Activated CD4-positive, alpha-beta memory T cell treated with anti-CD3 and anti-CD28 coated beads for 36 hours (primary cell): ENCODE data around the gene COL4A6. TPM values are rescaled to one million over a fixed set of nuclear protein-coding genes. Genes with fewer than 3 reads are reported as not detected.

Experiments used
- CTCF ChIA-PET: fragments of 350-600 bp; sonication (Branson Sonifier 250); formaldehyde crosslinking; loops from one replicate; lab custom pipeline; 2021; ENCODE audit warnings: antibody characterized with exemption, inconsistent platforms; lab: Charles Lee
- POLR2A ChIA-PET: fragments of 350-600 bp; sonication (Branson Sonifier 250); formaldehyde crosslinking; loops from one replicate; lab custom pipeline; 2021; ENCODE audit warnings: antibody characterized with exemption; lab: Charles Lee
- DNase-seq: peaks from one replicate; pipeline ENCODE4 v3.0.0-alpha.2; 2020
- H3K27ac Mint-ChIP-seq: one replicate; pipeline ENCODE4 v1.8.0; 2021; ENCODE audit warnings: mixed read lengths
- H3K27me3 Mint-ChIP-seq: one replicate; pipeline ENCODE4 v1.8.0; 2021; ENCODE audit warnings: mixed read lengths
- H3K36me3 Mint-ChIP-seq: one replicate; pipeline ENCODE4 v1.8.0; 2021; ENCODE audit warnings: mixed read lengths
- H3K4me1 Mint-ChIP-seq: one replicate; pipeline ENCODE4 v1.8.0; 2021; ENCODE audit warnings: low read depth, mixed read lengths
- H3K4me3 Mint-ChIP-seq: one replicate; pipeline ENCODE4 v1.8.0; 2021; ENCODE audit warnings: mild to moderate bottlenecking, mixed read lengths
- H3K9me3 Mint-ChIP-seq: one replicate; pipeline ENCODE4 v1.8.0; 2021; ENCODE audit warnings: mixed read lengths
- intact Hi-C: fragments of 100-400 bp; cut with micrococcal nuclease; formaldehyde crosslinking; loops from one replicate; pipeline ENCODE4 v1.15.1; 2023
- total RNA-seq, 2 experiments: library from RNA; stranded (reverse); gene quantifications; one replicate each; pipeline ENCODE4 v1.2.3, GENCODE V29; 2021

Gene COL4A6
- total RNA-seq, 2 experiments from 2014 or later, result not detected

DNA sequence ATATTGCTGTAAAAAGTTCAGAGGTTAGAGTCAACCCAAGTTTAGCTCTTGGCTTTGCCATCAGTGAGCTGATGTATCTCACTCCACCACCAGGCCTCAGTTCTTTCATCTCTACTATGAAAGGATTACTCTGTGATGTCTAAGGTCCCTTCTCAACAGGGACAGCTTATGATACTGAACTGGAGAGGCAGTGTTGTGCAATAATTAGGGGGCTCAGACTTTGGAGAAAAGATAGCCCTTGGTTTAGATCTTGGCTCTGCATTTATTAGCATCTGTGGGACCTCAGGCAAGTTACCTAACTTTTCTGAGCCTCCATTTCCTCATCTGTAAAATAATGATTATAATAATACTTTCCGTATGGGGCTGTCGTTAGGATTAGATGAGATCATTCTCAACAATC, 89.0 kb downstream of the COL4A6 start:
- POLR2A ChIA-PET, result no interaction called here
- Mint-ChIP-seq H3K4me3 (no peak overlapping the region), H3K9me3 (no peaks in the 10 kb centered on the region), H3K4me1 (no peaks in the 10 kb centered on the region), H3K27me3 (peaks cover 1% of the 10 kb centered on the region), H3K27ac (no peak overlapping the region), H3K36me3 (no peaks in the 10 kb centered on the region)
- CTCF ChIA-PET, result no interaction called here
- no peak for DNase-seq
- intact Hi-C loops, result no loop called here

DNA sequence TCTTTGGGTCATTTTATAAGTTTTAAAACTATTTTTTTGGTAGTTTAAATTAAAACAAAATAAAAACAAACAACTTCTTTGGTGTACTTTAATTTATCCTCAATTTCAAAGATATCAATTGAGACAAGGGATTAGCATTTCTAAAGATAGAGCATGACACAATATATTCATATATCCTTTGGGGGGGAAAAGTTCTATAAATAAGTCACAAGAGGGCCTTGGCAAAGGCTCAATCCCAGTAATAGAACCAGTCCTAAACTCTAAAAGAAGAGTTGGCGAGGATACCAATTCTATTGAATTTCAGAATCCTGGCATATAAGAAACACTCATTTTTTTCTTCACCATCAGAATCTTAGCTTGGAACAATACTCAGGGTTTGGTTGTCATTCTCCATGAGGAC, 89.7 kb downstream of the COL4A6 start:
- H3K4me3 Mint-ChIP-seq, result no peak overlapping the region
- H3K27me3 Mint-ChIP-seq, result peaks cover 1% of the 10 kb centered on the region
- H3K4me1 Mint-ChIP-seq, result no peaks in the 10 kb centered on the region
- no peak overlapping the region for H3K27ac Mint-ChIP-seq
- no peaks in the 10 kb centered on the region for H3K9me3 Mint-ChIP-seq
- CTCF ChIA-PET, result no interaction called here
- no peaks in the 10 kb centered on the region for H3K36me3 Mint-ChIP-seq
- DNase-seq, result no peak
- intact Hi-C loops, result no loop called here
- POLR2A ChIA-PET, result no interaction called here

DNA sequence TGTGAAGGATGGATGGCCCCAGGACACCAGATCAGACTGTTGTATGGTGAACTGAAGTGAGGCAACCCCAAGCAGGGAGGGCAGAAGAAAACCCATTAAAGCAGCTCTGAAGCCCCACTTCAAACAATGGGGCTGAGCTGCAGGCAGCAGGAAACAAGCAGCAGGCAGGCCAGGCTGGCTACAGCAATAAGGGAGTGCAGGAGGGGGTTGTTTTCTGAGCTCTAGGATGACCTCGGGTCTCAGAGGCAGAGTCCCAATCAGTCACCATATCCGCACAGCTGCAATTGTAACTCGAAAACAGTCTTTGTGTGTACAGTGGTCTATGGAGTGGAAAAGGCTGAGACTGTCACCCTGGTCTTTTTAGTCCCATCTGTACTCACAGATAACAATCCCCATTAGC, 90.4 kb downstream of the COL4A6 start:
- no peak overlapping the region for H3K4me3 Mint-ChIP-seq
- H3K36me3 Mint-ChIP-seq, result no peaks in the 10 kb centered on the region
- H3K27me3 Mint-ChIP-seq, result peaks cover 1% of the 10 kb centered on the region
- H3K9me3 Mint-ChIP-seq, result no peaks in the 10 kb centered on the region
- no peak for DNase-seq
- no peak overlapping the region for H3K27ac Mint-ChIP-seq
- POLR2A ChIA-PET, result no interaction called here
- intact Hi-C loops, result no loop called here
- CTCF ChIA-PET, result no interaction called here
- H3K4me1 Mint-ChIP-seq, result no peaks in the 10 kb centered on the region

DNA sequence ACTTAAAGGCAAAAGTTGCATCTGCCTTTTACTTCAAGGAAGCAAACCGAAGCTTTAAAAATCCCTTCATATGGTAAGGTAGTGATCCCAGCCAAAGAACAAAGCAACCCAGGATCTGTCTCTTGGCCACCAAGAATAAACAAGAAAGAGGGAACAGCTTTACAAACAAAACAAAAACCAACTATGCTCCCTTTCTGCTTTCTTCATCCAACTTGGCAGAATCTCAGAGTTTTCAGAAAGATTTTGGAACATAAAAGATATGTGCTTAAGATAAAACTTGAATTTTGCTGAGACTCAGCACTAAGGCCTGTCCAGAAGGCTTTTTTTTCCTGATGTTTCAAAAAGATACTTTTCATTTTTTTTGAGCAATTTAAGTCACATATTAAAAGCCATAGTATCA, 94.0 kb downstream of the COL4A6 start:
- Mint-ChIP-seq H3K4me1 (no peaks in the 10 kb centered on the region), H3K27me3 (peaks cover 1% of the 10 kb centered on the region), H3K27ac (no peak overlapping the region), H3K4me3 (no peak overlapping the region), H3K9me3 (no peaks in the 10 kb centered on the region), H3K36me3 (no peaks in the 10 kb centered on the region)
- ChIA-PET POLR2A (no interaction called here), CTCF (no interaction called here)
- intact Hi-C loops, result no loop called here
- no peak for DNase-seq

DNA sequence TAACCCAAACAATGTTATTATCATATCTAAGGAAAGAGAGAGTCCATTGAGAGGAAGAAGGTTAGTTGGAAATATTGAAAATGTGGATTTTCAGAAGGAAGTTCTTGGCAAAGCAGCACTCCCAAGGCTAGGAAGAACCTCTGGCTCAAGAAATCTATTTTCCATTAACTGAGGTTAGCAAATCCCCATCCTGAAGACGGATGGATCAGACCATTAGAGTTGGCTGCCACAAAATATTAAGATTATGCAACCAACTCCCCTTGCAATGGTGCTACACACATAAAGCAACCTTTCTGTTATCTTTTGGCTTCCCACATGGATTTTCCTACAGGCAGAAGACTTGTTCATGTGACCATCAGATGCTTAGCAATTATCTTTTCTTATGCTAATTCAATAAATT, 96.3 kb downstream of the COL4A6 start:
- intact Hi-C loops, result no loop called here
- no peaks in the 10 kb centered on the region for H3K9me3 Mint-ChIP-seq
- POLR2A ChIA-PET, result no interaction called here

DNA sequence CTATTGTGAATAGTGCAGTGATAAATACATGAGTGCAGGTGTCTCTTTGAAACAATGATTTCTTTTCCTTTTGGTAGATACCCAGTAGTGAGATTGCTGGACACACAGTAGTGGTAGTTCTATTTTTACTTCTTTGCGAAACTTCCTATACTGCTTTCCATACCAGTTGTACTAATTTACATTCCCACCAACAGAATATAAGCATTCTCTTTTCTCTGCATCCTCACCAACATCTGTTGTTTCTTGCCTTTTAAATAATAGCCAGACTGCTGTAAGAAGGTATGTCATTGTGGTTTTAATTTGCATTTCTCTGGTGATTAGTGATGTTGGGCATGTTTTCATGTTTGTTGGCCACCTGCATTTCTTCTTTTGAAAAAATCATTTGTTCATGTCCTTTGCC, 105.9 kb downstream of the COL4A6 start:
- Mint-ChIP-seq H3K36me3 (no peaks in the 10 kb centered on the region), H3K9me3 (no peaks in the 10 kb centered on the region), H3K4me1 (no peaks in the 10 kb centered on the region), H3K27me3 (no peaks in the 10 kb centered on the region), H3K27ac (no peak overlapping the region), H3K4me3 (no peak overlapping the region)
- POLR2A ChIA-PET, result no interaction called here
- intact Hi-C loops, result no loop called here
- no peak for DNase-seq
- CTCF ChIA-PET, result no interaction called here

More for the DNA sequence above, 96.3 kb downstream of the COL4A6 start:
- H3K4me3 Mint-ChIP-seq, result no peak overlapping the region
- no peak overlapping the region for H3K27ac Mint-ChIP-seq
- DNase-seq, result no peak
- no peaks in the 10 kb centered on the region for H3K36me3 Mint-ChIP-seq
- H3K4me1 Mint-ChIP-seq, result no peaks in the 10 kb centered on the region
- H3K27me3 Mint-ChIP-seq, result no peaks in the 10 kb centered on the region
- CTCF ChIA-PET, result no interaction called here

DNA sequence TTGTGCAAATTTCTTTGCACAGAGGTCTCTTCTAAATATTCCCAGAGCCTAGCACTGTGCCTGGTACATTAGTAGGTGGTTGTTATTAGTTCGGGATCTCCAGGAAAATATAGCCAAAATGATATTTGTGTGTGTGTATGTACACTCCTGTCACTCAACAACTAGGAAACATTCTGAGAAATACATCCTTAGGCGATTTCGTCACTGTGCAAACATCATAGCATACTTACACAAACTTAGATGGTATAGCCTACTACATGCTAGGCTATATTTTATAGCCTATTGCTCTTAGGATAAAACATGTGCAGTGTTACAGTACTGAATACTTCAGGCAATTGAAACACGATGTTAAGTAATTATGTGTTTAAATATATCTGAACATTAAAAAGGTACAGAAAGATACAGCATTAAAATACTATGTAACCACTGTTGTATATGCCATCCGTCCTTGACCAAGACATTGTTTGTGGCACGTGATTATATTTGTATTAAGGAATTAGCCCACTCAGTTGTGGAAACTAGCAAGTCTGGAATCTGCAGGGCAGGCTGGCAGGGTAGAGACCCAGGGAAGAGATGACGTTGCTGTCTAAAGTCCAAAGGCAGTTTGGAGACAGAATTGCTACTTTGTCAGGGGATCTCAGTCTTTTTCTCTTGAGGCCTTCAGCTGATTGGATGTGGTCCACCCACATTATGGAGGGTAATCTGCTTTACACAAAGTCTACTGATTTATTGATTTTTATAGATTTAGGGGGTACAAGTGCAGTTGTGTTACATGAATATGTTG, 106.9 kb downstream of the COL4A6 start:
- Mint-ChIP-seq H3K4me1 (no peaks in the 10 kb centered on the region), H3K36me3 (no peaks in the 10 kb centered on the region), H3K27ac (no peak overlapping the region), H3K27me3 (no peaks in the 10 kb centered on the region), H3K9me3 (no peaks in the 10 kb centered on the region), H3K4me3 (no peak overlapping the region)
- CTCF ChIA-PET, result no interaction called here
- no peak for DNase-seq
- intact Hi-C loops, result no loop called here
- POLR2A ChIA-PET, result no interaction called here

DNA sequence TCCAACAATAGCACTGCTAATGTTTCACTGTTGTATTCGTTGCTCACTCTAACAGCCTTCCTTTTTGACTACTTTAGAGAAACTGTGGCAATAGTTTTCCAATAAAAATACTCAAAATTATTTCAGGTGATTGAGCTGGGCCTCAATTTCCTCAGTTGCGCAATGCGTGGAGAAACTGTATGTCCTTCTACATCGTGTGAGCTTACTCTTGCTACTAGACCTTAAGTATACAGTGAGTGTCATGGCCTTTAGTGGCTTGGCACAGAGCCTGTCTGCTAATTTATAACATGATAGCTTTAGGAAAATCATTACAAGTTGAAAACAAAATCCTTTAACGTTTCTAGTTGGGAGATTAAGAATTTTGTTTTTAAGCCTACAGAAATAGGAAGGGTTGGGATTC, 114.5 kb downstream of the COL4A6 start:
- POLR2A ChIA-PET, result no interaction called here
- DNase-seq, result no peak
- Mint-ChIP-seq H3K27ac (no peak overlapping the region), H3K4me3 (no peak overlapping the region), H3K4me1 (no peaks in the 10 kb centered on the region), H3K9me3 (no peaks in the 10 kb centered on the region), H3K36me3 (no peaks in the 10 kb centered on the region), H3K27me3 (no peaks in the 10 kb centered on the region)
- intact Hi-C loops, result no loop called here
- CTCF ChIA-PET, result no interaction called here

DNA sequence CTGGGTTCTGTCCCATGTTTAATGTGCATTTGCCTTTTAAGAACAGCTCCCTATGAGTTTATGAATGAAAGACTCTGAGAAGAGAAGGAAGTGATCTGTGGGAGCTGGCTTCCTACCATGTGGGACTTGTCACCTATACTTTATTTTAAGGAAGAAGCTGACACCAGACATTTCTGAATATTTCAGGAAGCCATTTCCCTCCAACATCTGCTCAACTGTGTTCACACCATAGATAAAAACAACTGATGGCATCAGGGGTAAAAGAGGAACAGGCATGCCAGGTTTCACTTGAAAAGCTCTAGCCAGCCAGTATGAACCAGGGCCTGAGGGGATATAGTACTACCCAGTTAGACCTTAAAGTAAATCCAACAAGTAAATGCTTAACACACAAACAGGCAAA, 116.0 kb downstream of the COL4A6 start:
- DNase-seq, result no peak
- no peak overlapping the region for H3K27ac Mint-ChIP-seq
- ChIA-PET POLR2A (no interaction called here), CTCF (no interaction called here)
- intact Hi-C loops, result no loop called here
- H3K4me1 Mint-ChIP-seq, result no peaks in the 10 kb centered on the region
- H3K36me3 Mint-ChIP-seq, result no peaks in the 10 kb centered on the region
- no peaks in the 10 kb centered on the region for H3K9me3 Mint-ChIP-seq
- H3K4me3 Mint-ChIP-seq, result no peak overlapping the region
- H3K27me3 Mint-ChIP-seq, result no peaks in the 10 kb centered on the region

DNA sequence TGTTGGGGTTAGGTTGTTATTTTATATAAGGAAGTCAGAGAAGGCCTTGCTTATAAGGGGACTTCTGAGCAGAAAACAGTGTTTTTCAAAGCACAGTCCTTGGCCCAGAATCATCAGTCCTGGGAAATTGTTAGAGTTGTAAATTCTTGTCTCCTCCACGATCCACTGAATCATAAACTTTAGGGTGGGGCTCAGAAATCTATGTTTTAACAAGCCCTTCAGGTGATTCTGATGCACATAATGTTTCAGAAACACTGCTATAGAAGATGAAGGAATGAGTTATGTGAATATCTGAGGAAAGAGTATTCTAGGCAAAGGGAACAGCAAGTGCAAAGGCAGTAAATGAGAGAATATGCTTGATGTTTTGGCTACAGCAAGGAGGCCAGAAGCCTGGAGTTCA, 121.8 kb downstream of the COL4A6 start:
- ChIA-PET POLR2A (no interaction called here), CTCF (no interaction called here)
- no peaks in the 10 kb centered on the region for H3K36me3 Mint-ChIP-seq
- H3K9me3 Mint-ChIP-seq, result no peaks in the 10 kb centered on the region
- peaks cover 2% of the 10 kb centered on the region for H3K27me3 Mint-ChIP-seq
- H3K4me3 Mint-ChIP-seq, result no peak overlapping the region
- no peak for DNase-seq
- H3K4me1 Mint-ChIP-seq, result no peaks in the 10 kb centered on the region
- H3K27ac Mint-ChIP-seq, result no peak overlapping the region
- intact Hi-C loops, result no loop called here

DNA sequence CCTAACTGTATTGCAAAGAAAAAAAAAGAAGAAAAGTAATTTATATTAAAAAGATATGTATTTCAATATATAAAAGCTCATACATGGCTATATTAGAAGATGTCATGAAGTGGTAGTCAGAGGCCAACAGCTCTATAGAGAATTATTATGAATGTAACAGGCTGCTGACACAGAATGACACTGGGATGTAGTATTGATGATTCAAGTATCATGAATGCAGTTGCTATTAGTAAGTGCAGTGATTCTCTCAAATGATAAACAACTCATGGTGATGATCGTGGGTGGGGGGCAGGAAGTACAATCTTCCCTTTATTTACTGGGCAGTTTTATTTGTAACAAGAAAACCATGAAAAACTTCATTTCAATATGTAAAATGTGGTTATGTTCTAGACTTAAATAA, 124.6 kb downstream of the COL4A6 start:
- Mint-ChIP-seq H3K9me3 (no peaks in the 10 kb centered on the region), H3K27ac (no peak overlapping the region), H3K27me3 (peaks cover 2% of the 10 kb centered on the region), H3K4me3 (no peak overlapping the region), H3K36me3 (no peaks in the 10 kb centered on the region), H3K4me1 (no peaks in the 10 kb centered on the region)
- ChIA-PET POLR2A (no interaction called here), CTCF (no interaction called here)
- DNase-seq, result no peak
- intact Hi-C loops, result no loop called here

DNA sequence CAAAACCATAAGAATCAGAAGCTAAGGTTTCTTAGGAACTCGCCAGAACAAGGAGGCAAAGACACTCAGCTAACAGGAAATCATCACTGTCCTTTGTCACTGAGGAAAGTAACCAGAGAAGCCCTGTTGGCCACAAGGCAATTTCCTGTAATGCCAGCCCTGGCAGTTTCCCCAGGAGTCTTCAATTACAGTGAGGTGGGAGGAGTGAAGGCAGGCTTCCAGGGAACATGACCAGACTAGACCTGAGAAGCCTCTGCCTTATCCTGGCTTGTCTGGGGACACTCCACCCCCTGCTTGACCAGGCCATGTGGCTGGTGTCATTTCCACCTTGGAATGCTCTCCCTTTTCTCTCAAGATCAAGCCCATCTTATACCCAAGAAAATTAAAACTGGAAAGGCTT, 125.3 kb downstream of the COL4A6 start:
- peaks cover 2% of the 10 kb centered on the region for H3K27me3 Mint-ChIP-seq
- H3K4me1 Mint-ChIP-seq, result no peaks in the 10 kb centered on the region
- no peaks in the 10 kb centered on the region for H3K36me3 Mint-ChIP-seq
- H3K4me3 Mint-ChIP-seq, result no peak overlapping the region
- no peak overlapping the region for H3K27ac Mint-ChIP-seq
- ChIA-PET POLR2A (no interaction called here), CTCF (no interaction called here)
- DNase-seq, result no peak
- intact Hi-C loops, result no loop called here
- no peaks in the 10 kb centered on the region for H3K9me3 Mint-ChIP-seq

DNA sequence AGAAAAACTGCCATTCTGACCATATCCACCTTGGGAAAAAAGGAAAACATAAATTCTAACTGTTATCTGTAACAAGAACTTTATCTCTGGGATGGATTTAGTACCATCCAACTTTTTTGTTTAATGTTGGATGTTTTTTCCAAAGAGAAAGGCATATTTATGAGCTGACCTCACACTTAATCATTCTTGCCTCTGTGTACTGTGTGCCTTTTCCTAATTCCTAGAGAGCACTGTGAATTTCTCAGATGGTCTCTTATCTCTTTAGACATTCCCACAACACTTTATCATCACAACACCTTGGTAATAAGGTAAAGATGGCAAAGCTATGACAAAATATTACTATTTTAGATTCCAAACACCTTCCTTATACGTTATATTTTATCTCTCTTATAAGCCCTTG, 126.2 kb downstream of the COL4A6 start:
- no peak overlapping the region for H3K4me3 Mint-ChIP-seq
- no peak for DNase-seq
- peaks cover 2% of the 10 kb centered on the region for H3K27me3 Mint-ChIP-seq
- ChIA-PET CTCF (no interaction called here), POLR2A (no interaction called here)
- no peaks in the 10 kb centered on the region for H3K4me1 Mint-ChIP-seq
- intact Hi-C loops, result no loop called here
- H3K9me3 Mint-ChIP-seq, result no peaks in the 10 kb centered on the region
- no peak overlapping the region for H3K27ac Mint-ChIP-seq
- H3K36me3 Mint-ChIP-seq, result no peaks in the 10 kb centered on the region
